ENCODE data around the gene FHIP1A. TPM values are rescaled to one million over a fixed set of nuclear protein-coding genes. Genes with fewer than 3 reads are reported as not detected.

The FHIP1A gene
- total RNA-seq, 1 donor from 2014 or later, result 26.9 TPM

GRCh38 chr4:151432654-151433053 is 23.7 kb downstream of the FHIP1A start:
- Mint-ChIP-seq H3K9me3 (ENCODE audit: low read depth) (no peaks in the 10 kb centered on the region), H3K4me1 (ENCODE audit: low read depth) (peaks cover 38% of the 10 kb centered on the region), H3K27ac (no peak overlapping the region), H3K27me3 (no peaks in the 10 kb centered on the region), H3K4me3 (ENCODE audit: low read depth) (no peak overlapping the region), H3K36me3 (ENCODE audit: insufficient read depth) (no peaks in the 10 kb centered on the region)
- TF ChIP-seq CTCF (IDR thresholded peaks at IDR 0.05; ENCODE audit: unreplicated experiment), result no peak
- no peak for DNase-seq (ENCODE audit: low spot score, unreplicated experiment)

GRCh38 chr4:151434183-151434860 is 25.3 kb downstream of the FHIP1A start:
- TF ChIP-seq CTCF (IDR thresholded peaks at IDR 0.05; ENCODE audit: unreplicated experiment), result no peak
- H3K4me1 Mint-ChIP-seq (ENCODE audit: low read depth), result peaks cover 38% of the 10 kb centered on the region
- DNase-seq (ENCODE audit: low spot score, unreplicated experiment), result no peak
- H3K4me3 Mint-ChIP-seq (ENCODE audit: low read depth), result no peak overlapping the region
- H3K27ac Mint-ChIP-seq, result no peak overlapping the region
- H3K36me3 Mint-ChIP-seq (ENCODE audit: insufficient read depth), result no peaks in the 10 kb centered on the region
- H3K27me3 Mint-ChIP-seq, result no peaks in the 10 kb centered on the region
- H3K9me3 Mint-ChIP-seq (ENCODE audit: low read depth), result no peaks in the 10 kb centered on the region

- no peaks in the 10 kb centered on the region for H3K27me3 Mint-ChIP-seq
- H3K27ac Mint-ChIP-seq, result no peak overlapping the region
- peaks cover 32% of the 10 kb centered on the region for H3K4me1 Mint-ChIP-seq (ENCODE audit: low read depth)
- H3K9me3 Mint-ChIP-seq (ENCODE audit: low read depth), result no peaks in the 10 kb centered on the region
- no peak overlapping the region for H3K4me3 Mint-ChIP-seq (ENCODE audit: low read depth)
- no peak for DNase-seq (ENCODE audit: low spot score, unreplicated experiment)
- TF ChIP-seq CTCF (IDR thresholded peaks at IDR 0.05; ENCODE audit: unreplicated experiment), result no peak
- H3K36me3 Mint-ChIP-seq (ENCODE audit: insufficient read depth), result no peaks in the 10 kb centered on the region
Measured at GRCh38 chr4:151436093-151436518, 27.1 kb downstream of the FHIP1A start.

- Mint-ChIP-seq H3K4me3 (ENCODE audit: low read depth) (no peak overlapping the region), H3K9me3 (ENCODE audit: low read depth) (no peaks in the 10 kb centered on the region), H3K36me3 (ENCODE audit: insufficient read depth) (no peaks in the 10 kb centered on the region), H3K27ac (no peak overlapping the region), H3K4me1 (ENCODE audit: low read depth) (peaks cover 31% of the 10 kb centered on the region), H3K27me3 (no peaks in the 10 kb centered on the region)
- TF ChIP-seq CTCF (IDR thresholded peaks at IDR 0.05; ENCODE audit: unreplicated experiment), result no peak
- DNase-seq (ENCODE audit: low spot score, unreplicated experiment), result no peak
Measured at GRCh38 chr4:151437505-151437904, 28.5 kb downstream of the FHIP1A start.

- TF ChIP-seq CTCF (IDR thresholded peaks at IDR 0.05; ENCODE audit: unreplicated experiment), result no peak
- Mint-ChIP-seq H3K4me1 (ENCODE audit: low read depth) (peaks cover 24% of the 10 kb centered on the region), H3K27ac (no peak overlapping the region), H3K4me3 (ENCODE audit: low read depth) (no peak overlapping the region), H3K9me3 (ENCODE audit: low read depth) (no peaks in the 10 kb centered on the region), H3K36me3 (ENCODE audit: insufficient read depth) (no peaks in the 10 kb centered on the region), H3K27me3 (no peaks in the 10 kb centered on the region)
- no peak for DNase-seq (ENCODE audit: low spot score, unreplicated experiment)
Measured at GRCh38 chr4:151438154-151438553, 29.2 kb downstream of the FHIP1A start.
